HCT116 (cell line): ENCODE results near the gene ASB12. TPM values are rescaled to one million over a fixed set of nuclear protein-coding genes. Genes with fewer than 3 reads are reported as not detected.

Source experiments
- ATAC-seq: fragments of 200-7000 bp; cut with Tn5 transposase; 2 replicates; pipeline ENCODE4 v1.9.1; 2020; ENCODE audit warnings: mild to moderate bottlenecking, moderate library complexity
- BruUV-seq: library from RNA; stranded (reverse); fragments of 400-500 nt; replicated peaks from 2 replicates; lab custom pipeline; 2021; lab: Mats Ljungman, UMichigan
- CTCF ChIA-PET: fragments of 300-600 bp; sonication (Branson Sonifier 250); formaldehyde crosslinking; loops from one replicate; lab custom pipeline; 2021; ENCODE audit warnings: antibody characterized with exemption; lab: Charles Lee
- POLR2A ChIA-PET: fragments of 300-600, 350-600 bp; sonication (Branson Sonifier 250); formaldehyde crosslinking; loops from one replicate; lab custom pipeline; 2021; ENCODE audit warnings: antibody characterized with exemption; lab: Charles Lee
- RAD21 ChIA-PET, 2 experiments: fragments of 300-600 bp; sonication (Branson Sonifier 250); formaldehyde crosslinking; loops; one replicate each; lab custom pipeline; 2023; ENCODE audit warnings: low total read pairs in 2 of 2; ENCODE audit not compliant: uncharacterized antibody in 2 of 2, unreplicated experiment in 2 of 2, low non-redundant PET in 1 of 2; lab: Charles Lee
- DNase-seq: peaks from one replicate; pipeline ENCODE4 v3.0.0-alpha.2; 2010; ENCODE audit warnings: low read depth, low spot score
- H2AFZ ChIP-seq: fragments of 200-600 bp; shearing (Covaris generic), sonication (generic); 2 replicates; pipeline ENCODE4 v1.6.1; 2017; ENCODE audit warnings: low read depth, mixed run types, mixed read lengths, antibody characterized with exemption, low read length; ENCODE audit not compliant: poor library complexity, severe bottlenecking
- H3K27ac ChIP-seq: 2 replicates; pipeline ENCODE4 v1.5.1; 2012; ENCODE audit warnings: low read depth, low read length
- H3K27me3 ChIP-seq: fragments of 200-600 bp; sonication (generic); 2 replicates; pipeline ENCODE4 v1.6.1; 2016; ENCODE audit warnings: mixed run types, low read length, mixed read lengths; ENCODE audit not compliant: insufficient read depth
- H3K36me3 ChIP-seq, 2 experiments: fragments of 200-500 bp in 1 of 2; fragments of 200-600 bp in 1 of 2; sonication (Bioruptor generic) in 1 of 2; sonication (generic) in 1 of 2; 2 replicates each; pipeline versions ENCODE4 v1.5.1 to v1.6.1; 2014 to 2016; ENCODE audit warnings: low read length in 2 of 2, inconsistent platforms in 1 of 2, mixed read lengths in 1 of 2, mixed run types in 1 of 2; ENCODE audit not compliant: insufficient read depth in 2 of 2, control insufficient read depth in 1 of 2
- H3K4me1 ChIP-seq, 2 experiments: fragments of 200-600 bp in 1 of 2; sonication (generic) in 1 of 2; 2 replicates each; pipeline versions ENCODE4 v1.5.1 to v1.6.1; 2012 to 2017; ENCODE audit warnings: low read length in 2 of 2, inconsistent platforms in 1 of 2, mild to moderate bottlenecking in 1 of 2, mixed read lengths in 1 of 2, mixed run types in 1 of 2, moderate library complexity in 1 of 2; ENCODE audit not compliant: insufficient read depth in 2 of 2, control insufficient read depth in 1 of 2
- H3K4me2 ChIP-seq: fragments of 200-600 bp; sonication (generic); 2 replicates; pipeline ENCODE4 v1.6.1; 2017; ENCODE audit warnings: mixed run types, low read length, mixed read lengths
- H3K4me3 ChIP-seq, 2 experiments: fragments of 200-600 bp in 1 of 2; sonication (generic) in 1 of 2; replicated peaks in 1 of 2; 2 replicates each; pipeline ENCODE4 v1.5.1; 2011 to 2016; ENCODE audit warnings: low read length in 2 of 2, control low read depth in 1 of 2, low read depth in 1 of 2, mild to moderate bottlenecking in 1 of 2, mixed read lengths in 1 of 2, mixed run types in 1 of 2
- H3K79me2 ChIP-seq: fragments of 200-600 bp; sonication (generic); 2 replicates; pipeline ENCODE4 v1.6.1; 2017; ENCODE audit warnings: mild to moderate bottlenecking, mixed run types, low read length, moderate library complexity, mixed read lengths; ENCODE audit not compliant: insufficient read depth
- H3K9ac ChIP-seq: fragments of 200-600 bp; sonication (generic); 2 replicates; pipeline ENCODE4 v1.6.1; 2016; ENCODE audit warnings: low read length, mixed read lengths
- H3K9me2 ChIP-seq: fragments of 200-600 bp; sonication (generic), shearing (Covaris generic); 2 replicates; pipeline ENCODE4 v1.6.1; 2017; ENCODE audit warnings: mixed run types, mild to moderate bottlenecking, moderate library complexity; ENCODE audit not compliant: insufficient read depth
- H3K9me3 ChIP-seq, 2 experiments: fragments of 200-500 bp in 1 of 2; fragments of 200-600 bp in 1 of 2; sonication (Bioruptor generic) in 1 of 2; sonication (generic) in 1 of 2; 2 replicates each; pipeline ENCODE4 v1.6.1; 2014 to 2017; ENCODE audit warnings: low read length in 2 of 2, mixed read lengths in 2 of 2, inconsistent platforms in 1 of 2, low read depth in 1 of 2, mild to moderate bottlenecking in 1 of 2, mixed run types in 1 of 2, moderate library complexity in 1 of 2; ENCODE audit not compliant: control insufficient read depth in 1 of 2, insufficient read depth in 1 of 2
- H4K20me1 ChIP-seq: fragments of 200-600 bp; sonication (generic), shearing (Covaris generic); 2 replicates; pipeline ENCODE4 v1.6.1; 2017; ENCODE audit warnings: mixed run types, mild to moderate bottlenecking, moderate library complexity; ENCODE audit not compliant: insufficient read depth
- CBX3 ChIP-seq: IDR thresholded peaks from 2 replicates; pipeline ENCODE4 v1.6.1; 2012; ENCODE audit warnings: low read depth
- ELF1 ChIP-seq: IDR thresholded peaks from 2 replicates; pipeline ENCODE4 v1.6.1; 2012; ENCODE audit warnings: low read depth, borderline replicate concordance
- EZH2 ChIP-seq: fragments of 200-600 bp; sonication (generic); IDR thresholded peaks from 2 replicates; pipeline ENCODE4 v1.6.1; 2017; ENCODE audit warnings: antibody characterized with exemption, mixed run types
- EZH2phosphoT487 ChIP-seq: fragments of 200-600 bp; IDR thresholded peaks from 2 replicates; pipeline ENCODE4 v1.6.1; 2018; ENCODE audit warnings: antibody characterized with exemption, borderline replicate concordance
- FOSL1 ChIP-seq: IDR thresholded peaks from 2 replicates; pipeline ENCODE4 v1.6.1; 2012; ENCODE audit warnings: low read depth
- JUND ChIP-seq: IDR thresholded peaks from 2 replicates; pipeline ENCODE4 v1.6.1; 2012
- POLR2A ChIP-seq: IDR thresholded peaks from 2 replicates; pipeline ENCODE4 v1.7.0; 2011; ENCODE audit warnings: borderline replicate concordance; ENCODE audit not compliant: insufficient read depth, insufficient read length; ENCODE audit errors: extremely low read depth
- POLR2AphosphoS5 ChIP-seq: IDR thresholded peaks from 2 replicates; pipeline ENCODE4 v1.6.1; 2011; ENCODE audit warnings: mild to moderate bottlenecking, low read depth, low read length, moderate library complexity
- RAD21 ChIP-seq: IDR thresholded peaks from 2 replicates; pipeline ENCODE4 v1.6.1; 2012; ENCODE audit warnings: low read depth, mild to moderate bottlenecking
- SRF ChIP-seq: IDR thresholded peaks from 2 replicates; pipeline ENCODE4 v1.6.1; 2012; ENCODE audit warnings: low read depth
- TCF7L2 ChIP-seq: IDR thresholded peaks from 2 replicates; pipeline ENCODE4 v1.7.0; 2011; ENCODE audit warnings: borderline replicate concordance, inconsistent platforms; ENCODE audit not compliant: insufficient read depth, insufficient read length; ENCODE audit errors: extremely low read depth
- YY1 ChIP-seq: IDR thresholded peaks from 2 replicates; pipeline ENCODE4 v1.6.1; 2011; ENCODE audit warnings: low read length, low read depth, moderate library complexity, mild to moderate bottlenecking; ENCODE audit not compliant: insufficient replicate concordance; ENCODE audit errors: extremely low read depth
- intact Hi-C: fragments of 100-400 bp; cut with micrococcal nuclease; formaldehyde crosslinking; loops from 2 replicates; pipeline ENCODE4 v1.10.0; 2022
- total RNA-seq: library from RNA; stranded (reverse); gene quantifications from one replicate; pipeline ENCODE4 v1.2.1, GENCODE V29; 2021; ENCODE audit not compliant: unreplicated experiment
- TF ChIP-seq, protein P1 (sequence below): IDR thresholded peaks from 2 replicates; pipeline ENCODE4 v1.6.1; 2012
- TF ChIP-seq, protein P2 (sequence below): IDR thresholded peaks from 2 replicates; pipeline ENCODE4 v1.6.1; 2012; ENCODE audit warnings: low read depth
- TF ChIP-seq, protein P3 (sequence below), 3 experiments: fragments of 200-600 bp in 1 of 3; sonication (generic) in 1 of 3; IDR thresholded peaks in 2 of 3; conservative IDR thresholded peaks in 1 of 3; 2 replicates each; pipeline ENCODE4 v1.5.1; 2012 to 2017; ENCODE audit warnings: low read depth in 2 of 3, low read length in 2 of 3, antibody characterized with exemption in 1 of 3, borderline replicate concordance in 1 of 3, control low read depth in 1 of 3, mild to moderate bottlenecking in 1 of 3, mixed read lengths in 1 of 3, mixed run types in 1 of 3, moderate library complexity in 1 of 3; ENCODE audit not compliant: insufficient read depth in 1 of 3
- TF ChIP-seq, protein P4 (sequence below): IDR thresholded peaks from 2 replicates; pipeline ENCODE4 v1.6.1; 2012

ASB12 gene
- total RNA-seq, 1 experiment from 2014 or later: not detected

DNA sequence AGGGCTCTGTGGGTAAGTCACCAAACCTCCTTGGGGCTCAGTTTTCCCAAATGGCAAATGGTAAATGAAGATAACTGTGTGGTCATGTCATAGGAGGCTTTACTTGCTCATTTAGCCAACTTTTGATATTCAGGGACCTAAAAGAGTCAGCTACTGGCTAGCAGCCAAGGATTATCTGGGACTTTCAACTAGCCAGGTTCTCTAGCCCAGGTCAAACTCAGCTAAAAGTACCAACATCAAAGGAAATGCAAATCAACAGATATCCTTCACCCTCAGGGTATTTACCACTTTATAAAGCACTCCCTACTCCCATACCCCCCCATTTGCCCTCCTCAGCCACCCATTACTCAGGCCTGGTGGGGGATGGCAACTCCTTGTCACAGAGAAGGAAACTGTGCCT lies 32.4 kb downstream of the ASB12 start:
- no peak overlapping the region for H2AFZ ChIP-seq
- H3K79me2 ChIP-seq: no peaks in the 10 kb centered on the region
- H3K4me3 ChIP-seq: no peak overlapping the region
- no peak overlapping the region for H3K27ac ChIP-seq
- no peaks in the 10 kb centered on the region for H3K9me3 ChIP-seq
- no peak for DNase-seq
- TF ChIP-seq RAD21: no peak
- no peak for TF ChIP-seq SRF
- TF ChIP-seq, all 23 proteins: peak for 0
- Histone ChIP-seq H3K36me3 (no peaks in the 10 kb centered on the region), H3K4me2 (no peak overlapping the region), H3K9ac (no peak overlapping the region), H4K20me1 (no peaks in the 10 kb centered on the region), H3K9me2 (no peaks in the 10 kb centered on the region), H3K4me1 (no peaks in the 10 kb centered on the region), H3K27me3 (no peaks in the 10 kb centered on the region)
- no TSS peak for BruUV-seq
- ATAC-seq: no peak
- RAD21 ChIA-PET: no interaction called here
- intact Hi-C loops: no loop called here
- POLR2A ChIA-PET: no interaction called here
- CTCF ChIA-PET: no interaction called here

DNA sequence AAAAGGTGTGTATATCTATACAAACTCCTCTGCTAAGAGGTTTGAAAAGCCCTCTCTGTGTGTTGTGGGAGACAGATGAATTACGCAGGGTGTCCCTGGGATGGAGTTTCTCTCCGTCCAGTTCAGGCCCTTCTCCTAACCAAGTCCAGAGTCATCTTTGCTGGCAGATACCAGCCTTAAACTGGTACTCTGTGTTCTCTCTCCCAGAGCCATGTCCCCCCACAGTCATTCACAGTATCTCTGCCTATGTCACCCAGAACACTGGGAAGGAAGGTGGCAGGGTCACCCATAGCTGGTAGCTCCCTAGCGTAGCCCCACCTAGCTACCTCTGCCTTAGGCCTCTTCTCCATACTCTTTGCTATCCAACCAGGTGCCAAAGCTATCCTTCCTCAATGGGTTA lies 33.8 kb downstream of the ASB12 start:
- POLR2A ChIA-PET: no interaction called here
- no peaks in the 10 kb centered on the region for H3K79me2 ChIP-seq
- no peak overlapping the region for H2AFZ ChIP-seq
- no peak overlapping the region for H3K4me3 ChIP-seq
- no peak for TF ChIP-seq POLR2AphosphoS5
- TF ChIP-seq, protein P1, sequence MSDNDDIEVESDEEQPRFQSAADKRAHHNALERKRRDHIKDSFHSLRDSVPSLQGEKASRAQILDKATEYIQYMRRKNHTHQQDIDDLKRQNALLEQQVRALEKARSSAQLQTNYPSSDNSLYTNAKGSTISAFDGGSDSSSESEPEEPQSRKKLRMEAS: no peak
- TF ChIP-seq ELF1: no peak
- TF ChIP-seq, protein P2, sequence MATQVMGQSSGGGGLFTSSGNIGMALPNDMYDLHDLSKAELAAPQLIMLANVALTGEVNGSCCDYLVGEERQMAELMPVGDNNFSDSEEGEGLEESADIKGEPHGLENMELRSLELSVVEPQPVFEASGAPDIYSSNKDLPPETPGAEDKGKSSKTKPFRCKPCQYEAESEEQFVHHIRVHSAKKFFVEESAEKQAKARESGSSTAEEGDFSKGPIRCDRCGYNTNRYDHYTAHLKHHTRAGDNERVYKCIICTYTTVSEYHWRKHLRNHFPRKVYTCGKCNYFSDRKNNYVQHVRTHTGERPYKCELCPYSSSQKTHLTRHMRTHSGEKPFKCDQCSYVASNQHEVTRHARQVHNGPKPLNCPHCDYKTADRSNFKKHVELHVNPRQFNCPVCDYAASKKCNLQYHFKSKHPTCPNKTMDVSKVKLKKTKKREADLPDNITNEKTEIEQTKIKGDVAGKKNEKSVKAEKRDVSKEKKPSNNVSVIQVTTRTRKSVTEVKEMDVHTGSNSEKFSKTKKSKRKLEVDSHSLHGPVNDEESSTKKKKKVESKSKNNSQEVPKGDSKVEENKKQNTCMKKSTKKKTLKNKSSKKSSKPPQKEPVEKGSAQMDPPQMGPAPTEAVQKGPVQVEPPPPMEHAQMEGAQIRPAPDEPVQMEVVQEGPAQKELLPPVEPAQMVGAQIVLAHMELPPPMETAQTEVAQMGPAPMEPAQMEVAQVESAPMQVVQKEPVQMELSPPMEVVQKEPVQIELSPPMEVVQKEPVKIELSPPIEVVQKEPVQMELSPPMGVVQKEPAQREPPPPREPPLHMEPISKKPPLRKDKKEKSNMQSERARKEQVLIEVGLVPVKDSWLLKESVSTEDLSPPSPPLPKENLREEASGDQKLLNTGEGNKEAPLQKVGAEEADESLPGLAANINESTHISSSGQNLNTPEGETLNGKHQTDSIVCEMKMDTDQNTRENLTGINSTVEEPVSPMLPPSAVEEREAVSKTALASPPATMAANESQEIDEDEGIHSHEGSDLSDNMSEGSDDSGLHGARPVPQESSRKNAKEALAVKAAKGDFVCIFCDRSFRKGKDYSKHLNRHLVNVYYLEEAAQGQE: no peak
- no peak for TF ChIP-seq POLR2A
- no peak for TF ChIP-seq FOSL1
- TF ChIP-seq, protein P3, sequence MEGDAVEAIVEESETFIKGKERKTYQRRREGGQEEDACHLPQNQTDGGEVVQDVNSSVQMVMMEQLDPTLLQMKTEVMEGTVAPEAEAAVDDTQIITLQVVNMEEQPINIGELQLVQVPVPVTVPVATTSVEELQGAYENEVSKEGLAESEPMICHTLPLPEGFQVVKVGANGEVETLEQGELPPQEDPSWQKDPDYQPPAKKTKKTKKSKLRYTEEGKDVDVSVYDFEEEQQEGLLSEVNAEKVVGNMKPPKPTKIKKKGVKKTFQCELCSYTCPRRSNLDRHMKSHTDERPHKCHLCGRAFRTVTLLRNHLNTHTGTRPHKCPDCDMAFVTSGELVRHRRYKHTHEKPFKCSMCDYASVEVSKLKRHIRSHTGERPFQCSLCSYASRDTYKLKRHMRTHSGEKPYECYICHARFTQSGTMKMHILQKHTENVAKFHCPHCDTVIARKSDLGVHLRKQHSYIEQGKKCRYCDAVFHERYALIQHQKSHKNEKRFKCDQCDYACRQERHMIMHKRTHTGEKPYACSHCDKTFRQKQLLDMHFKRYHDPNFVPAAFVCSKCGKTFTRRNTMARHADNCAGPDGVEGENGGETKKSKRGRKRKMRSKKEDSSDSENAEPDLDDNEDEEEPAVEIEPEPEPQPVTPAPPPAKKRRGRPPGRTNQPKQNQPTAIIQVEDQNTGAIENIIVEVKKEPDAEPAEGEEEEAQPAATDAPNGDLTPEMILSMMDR (IDR thresholded peaks at IDR 0.05 in 2 of 3, conservative IDR thresholded peaks at IDR 0.05 in 1 of 3; ENCODE audit: borderline replicate concordance in 1 of 3, insufficient read depth in 1 of 3, low read depth in 2 of 3, low read length in 2 of 3): no peak
- TF ChIP-seq EZH2: no peak
- no peak for TF ChIP-seq TCF7L2
- TF ChIP-seq, protein P4, sequence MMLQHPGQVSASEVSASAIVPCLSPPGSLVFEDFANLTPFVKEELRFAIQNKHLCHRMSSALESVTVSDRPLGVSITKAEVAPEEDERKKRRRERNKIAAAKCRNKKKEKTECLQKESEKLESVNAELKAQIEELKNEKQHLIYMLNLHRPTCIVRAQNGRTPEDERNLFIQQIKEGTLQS: no peak
- no peak for TF ChIP-seq EZH2phosphoT487
- no peak for TF ChIP-seq JUND
- TF ChIP-seq CBX3: no peak
- TF ChIP-seq RAD21: no peak
- no peak for TF ChIP-seq YY1
- TF ChIP-seq SRF: no peak
- no peaks in the 10 kb centered on the region for H4K20me1 ChIP-seq
- RAD21 ChIA-PET: no interaction called here
- no peak overlapping the region for H3K4me2 ChIP-seq
- CTCF ChIA-PET: no interaction called here
- no peaks in the 10 kb centered on the region for H3K9me2 ChIP-seq
- BruUV-seq: no TSS peak
- H3K9me3 ChIP-seq: no peaks in the 10 kb centered on the region
- no peak for DNase-seq
- intact Hi-C loops: no loop called here
- no peaks in the 10 kb centered on the region for H3K4me1 ChIP-seq
- H3K9ac ChIP-seq: no peak overlapping the region
- H3K27me3 ChIP-seq: no peaks in the 10 kb centered on the region
- no peak overlapping the region for H3K27ac ChIP-seq
- no peak for ATAC-seq
- H3K36me3 ChIP-seq: no peaks in the 10 kb centered on the region
